SU-DHL-6 (cell line): ENCODE results near the gene HNF4A.

Experiments used
- H2AFZ ChIP-seq: fragments of 200-600 bp; sonication (generic); 2 replicates; pipeline ENCODE4 v1.6.1; 2014; ENCODE audit warnings: low read depth, mild to moderate bottlenecking, moderate library complexity, mixed read lengths, antibody characterized with exemption, low read length; ENCODE audit not compliant: severe bottlenecking
- H3F3A ChIP-seq: fragments of 200-600 bp; shearing (Covaris generic); 2 replicates; pipeline ENCODE4 v1.6.0; 2016; ENCODE audit warnings: antibody characterized with exemption, mild to moderate bottlenecking; ENCODE audit not compliant: insufficient read depth
- H3K27ac ChIP-seq: fragments of 200-600 bp; sonication (generic); 2 replicates; pipeline ENCODE4 v1.5.1; 2016; ENCODE audit warnings: low read depth, mild to moderate bottlenecking, low read length, moderate library complexity, mixed read lengths
- H3K27me3 ChIP-seq: fragments of 200-600 bp; sonication (generic), shearing (Covaris generic); 2 replicates; pipeline ENCODE4 v1.6.0; 2014; ENCODE audit warnings: mild to moderate bottlenecking, low read length
- H3K36me3 ChIP-seq: fragments of 200-600 bp; sonication (generic); 2 replicates; pipeline ENCODE4 v1.6.1; 2014; ENCODE audit warnings: mild to moderate bottlenecking, low read length, mixed read lengths
- H3K4me2 ChIP-seq: fragments of 300-600, 200-600 bp; shearing (Covaris generic), sonication (generic); 2 replicates; pipeline ENCODE4 v1.6.0; 2014; ENCODE audit warnings: low read length, low read depth, mild to moderate bottlenecking; ENCODE audit not compliant: poor library complexity, severe bottlenecking
- H3K4me3 ChIP-seq: fragments of 200-600 bp; sonication (generic); 2 replicates; pipeline ENCODE4 v1.5.1; 2014; ENCODE audit warnings: antibody characterized with exemption, low read length, mild to moderate bottlenecking, mixed read lengths; ENCODE audit not compliant: insufficient read depth, poor library complexity, severe bottlenecking
- H3K79me2 ChIP-seq: fragments of 200-600 bp; sonication (generic); 2 replicates; pipeline ENCODE4 v1.6.1; 2014; ENCODE audit warnings: mild to moderate bottlenecking, low read length, moderate library complexity; ENCODE audit not compliant: insufficient read depth
- H3K9ac ChIP-seq: fragments of 200-600 bp; sonication (generic); 2 replicates; pipeline ENCODE4 v1.7.0; 2014; ENCODE audit warnings: mild to moderate bottlenecking, low read length
- H3K9me2 ChIP-seq: fragments of 200-600 bp; sonication (generic); replicated peaks from 2 replicates; pipeline ENCODE4 v1.6.1; 2014; ENCODE audit warnings: low read length; ENCODE audit not compliant: insufficient read depth
- H3K9me3 ChIP-seq: fragments of 200-600 bp; sonication (generic); 2 replicates; pipeline ENCODE4 v1.6.1; 2014; ENCODE audit warnings: low read length, mixed read lengths; ENCODE audit not compliant: insufficient read depth
- H4K20me1 ChIP-seq: fragments of 200-600 bp; sonication (generic); 2 replicates; pipeline ENCODE4 v1.6.1; 2014; ENCODE audit warnings: low read depth, mild to moderate bottlenecking, antibody characterized with exemption, low read length, moderate library complexity, mixed read lengths
- EZH2phosphoT487 ChIP-seq: fragments of 200-600 bp; sonication (generic), shearing (Covaris generic); conservative IDR thresholded peaks from 2 replicates; pipeline ENCODE4 v1.6.1; 2018; ENCODE audit warnings: mild to moderate bottlenecking, antibody characterized with exemption, low read length, moderate library complexity, mixed read lengths
- TF ChIP-seq, protein P1 (sequence below): fragments of 200-600 bp; sonication (generic); IDR thresholded peaks from one replicate; pipeline ENCODE4 v1.5.1; 2017; ENCODE audit warnings: antibody characterized with exemption, mild to moderate bottlenecking, low read length, moderate library complexity; ENCODE audit not compliant: insufficient read depth, poor library complexity, severe bottlenecking

The HNF4A gene

DNA sequence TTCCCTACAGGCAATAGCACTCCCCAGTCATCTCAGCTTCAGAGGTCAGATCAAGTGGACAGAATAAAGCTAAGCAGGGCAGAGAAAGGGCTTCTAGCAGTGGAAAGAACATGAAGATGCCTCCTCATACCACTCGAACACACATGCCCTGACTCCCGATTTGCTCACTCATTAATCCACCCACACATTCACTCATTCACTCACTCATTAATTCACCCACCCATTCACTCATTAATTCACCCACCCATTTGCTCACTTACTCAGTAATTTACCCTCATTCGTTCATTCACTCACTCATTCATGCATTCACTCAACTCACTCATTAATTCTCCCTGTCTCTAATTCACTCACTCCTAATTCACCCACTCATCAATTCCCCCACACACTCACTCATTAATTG is 43.9 kb downstream of the HNF4A start:
- no peaks in the 10 kb centered on the region for H3K36me3 ChIP-seq
- no peak overlapping the region for H2AFZ ChIP-seq
- no peaks in the 10 kb centered on the region for H3F3A ChIP-seq
- no peak overlapping the region for H3K4me2 ChIP-seq
- H3K79me2 ChIP-seq = no peaks in the 10 kb centered on the region
- no peaks in the 10 kb centered on the region for H4K20me1 ChIP-seq
- H3K9me3 ChIP-seq = no peaks in the 10 kb centered on the region
- no peak overlapping the region for H3K9ac ChIP-seq
- no peaks in the 10 kb centered on the region for H3K9me2 ChIP-seq
- H3K4me3 ChIP-seq = no peak overlapping the region
- H3K27me3 ChIP-seq = no peaks in the 10 kb centered on the region
- TF ChIP-seq, protein P1, sequence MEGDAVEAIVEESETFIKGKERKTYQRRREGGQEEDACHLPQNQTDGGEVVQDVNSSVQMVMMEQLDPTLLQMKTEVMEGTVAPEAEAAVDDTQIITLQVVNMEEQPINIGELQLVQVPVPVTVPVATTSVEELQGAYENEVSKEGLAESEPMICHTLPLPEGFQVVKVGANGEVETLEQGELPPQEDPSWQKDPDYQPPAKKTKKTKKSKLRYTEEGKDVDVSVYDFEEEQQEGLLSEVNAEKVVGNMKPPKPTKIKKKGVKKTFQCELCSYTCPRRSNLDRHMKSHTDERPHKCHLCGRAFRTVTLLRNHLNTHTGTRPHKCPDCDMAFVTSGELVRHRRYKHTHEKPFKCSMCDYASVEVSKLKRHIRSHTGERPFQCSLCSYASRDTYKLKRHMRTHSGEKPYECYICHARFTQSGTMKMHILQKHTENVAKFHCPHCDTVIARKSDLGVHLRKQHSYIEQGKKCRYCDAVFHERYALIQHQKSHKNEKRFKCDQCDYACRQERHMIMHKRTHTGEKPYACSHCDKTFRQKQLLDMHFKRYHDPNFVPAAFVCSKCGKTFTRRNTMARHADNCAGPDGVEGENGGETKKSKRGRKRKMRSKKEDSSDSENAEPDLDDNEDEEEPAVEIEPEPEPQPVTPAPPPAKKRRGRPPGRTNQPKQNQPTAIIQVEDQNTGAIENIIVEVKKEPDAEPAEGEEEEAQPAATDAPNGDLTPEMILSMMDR = no peak
- no peak for TF ChIP-seq EZH2phosphoT487
- no peak overlapping the region for H3K27ac ChIP-seq

GRCh38 chr20:44400671-44400969 is 45.1 kb downstream of the HNF4A start:
- Histone ChIP-seq H3K27ac (no peak overlapping the region), H3K36me3 (no peaks in the 10 kb centered on the region), H3F3A (no peaks in the 10 kb centered on the region), H3K27me3 (no peaks in the 10 kb centered on the region), H3K4me2 (no peak overlapping the region), H3K4me3 (no peak overlapping the region), H4K20me1 (no peaks in the 10 kb centered on the region), H3K9ac (no peak overlapping the region), H3K9me3 (no peaks in the 10 kb centered on the region), H3K79me2 (no peaks in the 10 kb centered on the region), H3K9me2 (no peaks in the 10 kb centered on the region), H2AFZ (no peak overlapping the region)
- TF ChIP-seq, protein P1 = no peak
- TF ChIP-seq EZH2phosphoT487 = no peak

GRCh38 chr20:44400970-44401769 is 45.7 kb downstream of the HNF4A start:
- no peaks in the 10 kb centered on the region for H3K9me2 ChIP-seq
- no peak overlapping the region for H2AFZ ChIP-seq
- no peak overlapping the region for H3K9ac ChIP-seq
- no peaks in the 10 kb centered on the region for H3K27me3 ChIP-seq
- no peaks in the 10 kb centered on the region for H3K9me3 ChIP-seq
- H3K79me2 ChIP-seq = no peaks in the 10 kb centered on the region
- no peaks in the 10 kb centered on the region for H3F3A ChIP-seq
- H3K4me3 ChIP-seq = no peak overlapping the region
- TF ChIP-seq EZH2phosphoT487 = no peak
- TF ChIP-seq, protein P1 = no peak
- no peaks in the 10 kb centered on the region for H3K36me3 ChIP-seq
- no peak overlapping the region for H3K27ac ChIP-seq
- no peaks in the 10 kb centered on the region for H4K20me1 ChIP-seq
- no peak overlapping the region for H3K4me2 ChIP-seq
